ENCODE data around the gene POLR2C.

POLR2C gene

DNA sequence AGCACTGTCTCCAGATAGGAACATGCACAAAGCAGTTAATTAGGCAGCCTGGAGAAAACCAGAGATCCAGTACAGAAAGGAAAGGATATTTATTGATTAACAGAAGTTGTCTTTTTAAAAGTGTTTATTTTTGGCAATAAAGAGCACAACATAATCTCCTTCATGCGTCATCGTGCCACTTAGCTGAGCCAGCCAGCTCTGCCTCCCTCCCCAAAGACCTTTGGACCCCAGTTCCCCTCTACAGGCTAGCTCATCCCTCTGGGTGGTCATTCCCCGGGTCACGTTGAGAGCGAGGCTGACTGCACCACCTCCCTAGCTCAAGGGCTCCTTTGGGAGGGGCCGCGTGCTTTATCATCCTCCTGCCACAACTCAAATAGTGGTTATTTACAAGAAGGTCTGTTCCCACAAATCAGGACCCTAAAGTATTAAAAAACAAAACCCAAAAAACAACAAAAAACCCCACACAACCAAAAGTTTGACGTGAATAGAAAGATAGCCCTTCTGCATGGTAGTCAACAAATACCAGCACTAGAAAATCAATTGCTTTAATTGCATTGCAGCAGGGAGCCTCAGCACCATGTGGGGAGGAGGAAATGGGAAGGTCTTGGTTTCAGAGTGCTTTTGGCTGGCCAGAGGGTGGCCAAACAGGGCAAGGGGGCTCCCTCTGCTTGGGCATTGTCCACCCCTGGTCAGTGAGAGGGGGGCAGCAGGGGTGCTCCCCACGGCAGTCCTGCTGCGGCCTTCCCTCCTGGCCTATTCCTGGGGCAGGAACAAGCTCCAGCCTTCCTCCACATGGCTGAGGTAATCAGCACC lies 9.6 kb downstream of the POLR2C start:
- H3K9ac ChIP-seq, result no peak overlapping the region
- no peak overlapping the region for H2AFZ ChIP-seq
- H3K27me3 ChIP-seq (ENCODE audit: control insufficient read depth, insufficient read depth, low read length), result no peaks in the 10 kb centered on the region
- H3K4me2 ChIP-seq (ENCODE audit: low read length), result no peak overlapping the region
- no peaks in the 10 kb centered on the region for H3K36me3 ChIP-seq (ENCODE audit: control insufficient read depth, insufficient read depth, low read length)
- no peaks in the 10 kb centered on the region for H3K79me2 ChIP-seq
- no peak for TF ChIP-seq CTCF (IDR thresholded peaks at IDR 0.05)
- no peaks in the 10 kb centered on the region for H3K9me3 ChIP-seq (ENCODE audit: control insufficient read depth, low read length)
- H3K27ac ChIP-seq, result no peak overlapping the region
- no peak overlapping the region for H3K4me3 ChIP-seq (ENCODE audit: low read depth, low read length)
- H3K4me1 ChIP-seq, result peaks cover 15% of the 10 kb centered on the region

DNA sequence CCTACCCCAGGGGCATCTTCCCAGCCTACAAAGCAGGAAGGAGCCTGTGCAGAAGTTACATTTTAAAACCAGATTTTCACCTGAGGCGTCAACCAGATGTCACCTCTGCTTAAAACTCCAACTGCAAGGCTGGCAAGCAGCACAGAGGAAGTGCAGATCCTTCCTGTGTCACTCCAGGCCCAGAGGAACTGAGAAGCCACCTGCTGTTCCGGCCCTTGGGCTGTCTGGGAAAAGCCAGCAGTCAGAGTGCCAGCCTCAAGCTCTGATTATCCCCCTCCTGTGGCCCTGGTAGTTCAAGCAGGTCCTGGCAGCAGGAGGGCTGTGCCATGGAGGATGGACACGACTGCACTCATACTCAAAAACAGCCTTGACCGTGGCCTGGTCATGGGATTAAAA lies 10.2 kb downstream of the POLR2C start:
- no peaks in the 10 kb centered on the region for H3K36me3 ChIP-seq (ENCODE audit: control insufficient read depth, insufficient read depth, low read length)

GRCh38 chr16:57473176-57473840 lies 10.8 kb downstream of the POLR2C start:
- no peak overlapping the region for H3K9ac ChIP-seq
- H3K4me3 ChIP-seq (ENCODE audit: low read depth, low read length), result no peak overlapping the region
- peaks cover 15% of the 10 kb centered on the region for H3K4me1 ChIP-seq
- no peaks in the 10 kb centered on the region for H3K27me3 ChIP-seq (ENCODE audit: control insufficient read depth, insufficient read depth, low read length)
- H3K27ac ChIP-seq, result no peak overlapping the region
- H3K4me2 ChIP-seq (ENCODE audit: low read length), result no peak overlapping the region
- H3K79me2 ChIP-seq, result peaks cover under 1% of the 10 kb centered on the region
- no peaks in the 10 kb centered on the region for H3K9me3 ChIP-seq (ENCODE audit: control insufficient read depth, low read length)
- no peaks in the 10 kb centered on the region for H3K36me3 ChIP-seq (ENCODE audit: control insufficient read depth, insufficient read depth, low read length)
- TF ChIP-seq CTCF (IDR thresholded peaks at IDR 0.05), result no peak
- H2AFZ ChIP-seq, result no peak overlapping the region

More for the DNA sequence above, 10.2 kb downstream of the POLR2C start:
- no peaks in the 10 kb centered on the region for H3K27me3 ChIP-seq (ENCODE audit: control insufficient read depth, insufficient read depth, low read length)
- H3K79me2 ChIP-seq, result no peaks in the 10 kb centered on the region
- no peak overlapping the region for H3K27ac ChIP-seq
- H3K4me3 ChIP-seq (ENCODE audit: low read depth, low read length), result no peak overlapping the region
- no peak for TF ChIP-seq CTCF (IDR thresholded peaks at IDR 0.05)
- H3K4me2 ChIP-seq (ENCODE audit: low read length), result no peak overlapping the region
- no peak overlapping the region for H2AFZ ChIP-seq
- H3K9ac ChIP-seq, result no peak overlapping the region
- no peaks in the 10 kb centered on the region for H3K9me3 ChIP-seq (ENCODE audit: control insufficient read depth, low read length)
- peaks cover 15% of the 10 kb centered on the region for H3K4me1 ChIP-seq

DNA sequence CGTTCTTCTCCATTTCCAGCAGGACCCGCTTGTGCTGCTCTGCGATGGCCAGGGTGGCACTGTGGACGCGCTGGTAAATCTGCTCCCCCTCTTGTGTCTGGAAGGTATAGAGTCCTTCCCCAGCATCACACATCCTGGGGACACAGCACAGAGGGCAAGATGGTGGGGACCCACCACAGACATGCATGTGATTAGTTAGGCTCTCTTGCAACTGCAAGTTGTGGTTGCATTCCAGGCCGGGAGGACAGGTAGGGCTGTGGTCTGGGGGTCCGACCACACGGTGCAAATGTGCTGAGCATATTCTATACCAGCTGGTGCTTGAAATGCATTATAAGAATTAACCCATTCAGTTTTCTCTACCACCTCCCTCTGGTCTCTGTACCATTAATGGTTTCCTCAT lies 11.4 kb downstream of the POLR2C start:
- peaks cover 4% of the 10 kb centered on the region for H3K79me2 ChIP-seq
- no peak for TF ChIP-seq CTCF (IDR thresholded peaks at IDR 0.05)
- no peaks in the 10 kb centered on the region for H3K27me3 ChIP-seq (ENCODE audit: control insufficient read depth, insufficient read depth, low read length)
- H3K9ac ChIP-seq, result no peak overlapping the region
- no peak overlapping the region for H2AFZ ChIP-seq
- H3K27ac ChIP-seq, result no peak overlapping the region
- no peaks in the 10 kb centered on the region for H3K36me3 ChIP-seq (ENCODE audit: control insufficient read depth, insufficient read depth, low read length)
- no peak overlapping the region for H3K4me2 ChIP-seq (ENCODE audit: low read length)
- peaks cover 15% of the 10 kb centered on the region for H3K4me1 ChIP-seq
- H3K4me3 ChIP-seq (ENCODE audit: low read depth, low read length), result no peak overlapping the region
- no peaks in the 10 kb centered on the region for H3K9me3 ChIP-seq (ENCODE audit: control insufficient read depth, low read length)

Data from parathyroid adenoma (tissue), 2 donors.